HG02610 (cell line): Measurements from ENCODE around the gene SPATA3.
"Not testable (repeated sequence)": the region's sequence is repeated elsewhere in the genome, so short reads cannot be mapped to it uniquely, and the experiment has no call there.

Experiments used
- ATAC-seq: cut with Tn5 transposase; IDR thresholded peaks from one replicate; pipeline ENCODE4 v1.9.1; 2021; ENCODE audit warnings: mild to moderate bottlenecking, moderate library complexity; ENCODE audit not compliant: unreplicated experiment

SPATA3 gene

DNA sequence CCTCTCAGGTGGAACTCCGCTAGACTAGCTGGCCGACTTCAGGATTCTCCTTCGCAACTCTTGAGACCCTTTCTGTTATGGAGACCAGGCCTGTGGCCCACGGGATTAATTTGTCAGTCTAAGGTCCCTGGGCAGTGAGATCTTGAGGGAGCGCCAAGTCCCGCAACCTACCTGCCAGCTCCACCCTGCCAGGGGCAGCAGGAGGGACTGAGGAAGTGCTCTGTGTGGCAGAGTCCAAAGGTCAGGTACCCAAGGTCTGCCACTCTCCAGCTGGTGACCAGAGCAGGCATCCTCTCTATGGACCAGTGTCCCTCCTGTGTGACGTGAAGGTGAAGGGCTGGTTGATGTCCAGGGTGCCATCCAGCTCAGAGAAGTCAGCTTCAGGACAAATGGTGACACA is 4.3 kb upstream of the SPATA3 start:
- ATAC-seq, result no peak

DNA sequence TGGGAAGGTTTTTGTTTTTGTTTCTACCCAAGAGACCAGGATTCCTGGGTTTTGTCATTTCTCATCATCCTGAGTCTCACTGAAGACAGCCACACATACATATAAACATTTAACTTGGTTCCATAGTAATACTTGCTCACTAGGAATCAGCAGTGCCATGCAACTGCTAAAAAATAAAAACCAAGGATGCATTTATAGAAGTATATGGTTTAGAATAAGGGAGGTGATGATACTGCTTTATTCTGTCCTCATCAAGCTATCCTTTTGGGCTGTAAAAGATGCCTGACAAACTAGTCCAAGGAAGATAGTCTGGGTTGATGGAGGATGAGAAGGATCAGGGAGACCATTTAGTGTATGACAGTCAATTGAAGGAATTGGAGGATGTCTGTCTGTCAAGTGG is 740 bp downstream of the SPATA3 start:
- no peak for ATAC-seq

DNA sequence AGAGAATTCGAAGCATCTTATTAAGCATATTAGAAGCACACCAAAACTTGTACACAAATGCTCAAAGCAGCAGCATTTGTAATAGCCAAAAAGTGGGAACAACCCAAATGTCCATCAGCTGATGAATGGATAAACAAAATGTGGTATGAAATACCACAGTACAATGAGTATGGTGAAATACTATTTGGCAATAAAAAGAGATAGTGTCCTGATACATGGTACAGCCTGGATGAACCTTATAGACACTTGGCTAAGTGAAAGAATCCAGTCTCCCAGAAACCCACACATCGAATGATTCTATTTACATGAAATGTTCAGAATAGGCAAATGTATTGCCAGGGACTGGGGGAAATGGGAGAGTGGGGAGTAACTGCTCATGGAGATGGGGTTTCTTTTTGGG is 3.0 kb downstream of the SPATA3 start:
- no peak for ATAC-seq

DNA sequence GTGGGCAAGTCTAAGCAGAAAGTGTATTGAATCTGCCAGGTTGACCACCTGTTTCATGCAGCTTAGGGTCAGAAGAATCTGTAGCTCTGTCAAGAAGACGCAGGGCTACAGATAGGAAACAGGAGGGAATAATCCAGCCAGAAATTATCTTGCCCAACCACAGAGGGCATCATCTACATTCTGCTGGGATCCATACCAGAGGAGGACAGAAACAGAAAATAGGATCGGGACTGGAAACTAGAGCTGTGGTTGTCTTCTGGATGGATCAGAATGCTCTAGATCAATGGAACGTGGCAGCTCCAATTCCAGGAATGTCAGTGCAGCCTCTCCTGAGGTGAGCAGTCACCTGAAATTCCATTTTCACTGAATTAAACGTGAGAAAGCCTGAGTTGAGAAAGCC is 3.6 kb downstream of the SPATA3 start:
- no peak for ATAC-seq

DNA sequence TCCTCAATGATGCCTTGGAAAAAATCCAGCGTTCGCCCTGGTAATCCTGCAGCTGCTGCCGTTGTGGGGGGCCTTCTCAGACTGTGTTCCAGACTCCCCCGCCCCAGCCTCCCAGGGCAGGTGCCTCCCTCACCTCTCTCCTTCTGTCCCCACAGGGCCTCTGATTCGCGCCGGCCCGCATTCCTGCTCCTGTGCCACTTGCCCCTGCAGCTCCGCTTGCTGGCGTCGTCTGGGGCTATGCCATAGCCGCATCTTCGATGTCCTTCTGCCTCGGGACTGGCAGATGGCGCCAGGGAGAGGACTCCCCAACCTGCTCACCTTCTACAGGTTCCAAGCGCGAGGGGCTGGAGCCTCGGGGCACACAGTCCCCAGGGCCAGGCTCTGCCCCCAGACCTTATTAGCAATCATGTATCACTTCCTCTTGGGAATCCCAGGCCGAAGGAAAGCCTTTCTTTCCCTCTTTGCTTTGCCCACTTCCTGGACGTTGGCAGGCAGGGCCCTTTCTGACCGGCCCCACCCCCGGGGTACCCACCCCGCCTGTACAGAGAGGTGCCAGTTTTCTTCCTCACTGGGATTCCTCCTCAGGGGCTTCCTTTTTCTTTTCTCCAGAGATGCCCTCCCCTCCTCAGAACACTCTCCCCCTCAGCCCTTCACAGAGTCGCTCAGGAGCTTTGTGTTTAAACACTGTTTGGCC is 4.4 kb downstream of the SPATA3 start:
- no peak for ATAC-seq

DNA sequence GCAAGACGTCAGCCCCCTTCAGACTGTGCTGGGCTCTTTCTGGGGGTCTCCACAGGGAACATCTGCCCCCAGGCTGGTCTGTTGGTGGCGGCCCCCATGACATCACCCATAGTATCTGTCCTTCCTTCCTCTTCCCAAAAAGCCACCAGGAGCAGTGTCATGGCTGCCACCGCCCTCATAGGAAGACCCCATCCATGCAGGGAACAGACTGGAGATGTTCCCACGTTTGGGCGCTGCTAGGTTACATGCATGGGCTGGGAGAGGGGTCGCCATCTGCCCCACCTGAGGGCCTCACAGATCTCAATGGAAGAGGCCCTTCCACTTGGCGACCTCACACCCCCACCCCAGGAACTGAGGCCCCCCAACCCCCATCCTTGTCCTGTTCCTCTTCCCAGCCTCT is 5.1 kb downstream of the SPATA3 start:
- no peak for ATAC-seq

DNA sequence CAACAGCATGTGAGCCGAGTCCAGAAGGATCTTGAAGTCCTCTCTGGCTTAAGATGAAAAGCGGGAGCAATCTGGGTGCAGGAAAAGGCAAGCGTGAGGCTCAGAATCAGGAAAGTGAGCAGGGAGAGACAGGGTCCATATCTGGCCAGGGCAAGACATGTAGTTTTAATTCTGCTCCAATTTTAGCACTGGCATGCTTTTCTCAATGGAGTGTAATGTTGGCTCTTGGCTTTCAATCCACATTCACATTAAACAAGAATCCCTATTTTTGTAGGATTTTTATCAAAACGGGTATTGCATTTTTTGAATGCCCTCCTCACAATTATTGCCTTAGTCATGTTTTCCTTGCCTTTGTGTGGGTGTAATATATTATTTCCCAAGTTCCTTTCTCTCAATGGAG is 6.0 kb downstream of the SPATA3 start:
- no peak for ATAC-seq

DNA sequence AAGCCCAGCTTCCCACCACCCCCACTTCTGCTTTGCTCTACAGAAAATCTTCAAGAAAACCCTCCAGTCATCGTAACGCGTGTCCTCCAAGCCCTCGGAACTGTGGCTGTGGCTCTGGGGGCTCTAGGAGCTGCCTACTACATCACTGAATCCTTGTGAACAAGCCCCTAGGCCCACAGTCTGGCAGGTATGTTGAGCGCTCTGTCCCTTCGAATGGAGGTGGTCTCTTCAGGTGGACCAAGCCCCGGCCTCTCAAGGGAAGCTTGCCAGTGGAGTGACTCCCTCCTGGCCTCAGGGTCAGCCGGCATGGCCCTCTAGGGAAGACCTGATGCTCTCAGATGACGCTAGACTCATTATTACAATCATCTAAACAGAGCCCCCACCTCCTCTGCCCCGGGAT is 6.7 kb downstream of the SPATA3 start:
- no peak for ATAC-seq

DNA sequence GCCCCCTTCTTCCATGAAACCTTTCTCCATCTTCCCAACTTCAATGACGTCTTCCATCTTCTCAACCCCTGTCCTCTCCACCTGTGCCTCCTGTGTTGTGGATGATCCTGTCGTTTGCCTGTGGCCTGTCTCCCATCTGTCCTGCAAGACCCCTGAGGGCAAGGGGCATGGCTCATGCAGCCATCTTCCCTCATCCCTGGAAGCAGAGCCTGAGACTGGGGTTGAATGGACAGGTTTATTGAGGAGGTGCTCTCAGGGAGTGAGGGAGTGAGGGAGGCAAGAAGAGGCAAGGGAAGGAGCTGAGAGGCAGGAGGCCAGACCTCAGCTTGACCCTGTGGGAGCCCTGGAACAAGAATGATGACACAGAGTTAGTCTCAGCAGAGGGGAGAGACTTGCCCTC is 7.3 kb downstream of the SPATA3 start:
- ATAC-seq, result no peak

DNA sequence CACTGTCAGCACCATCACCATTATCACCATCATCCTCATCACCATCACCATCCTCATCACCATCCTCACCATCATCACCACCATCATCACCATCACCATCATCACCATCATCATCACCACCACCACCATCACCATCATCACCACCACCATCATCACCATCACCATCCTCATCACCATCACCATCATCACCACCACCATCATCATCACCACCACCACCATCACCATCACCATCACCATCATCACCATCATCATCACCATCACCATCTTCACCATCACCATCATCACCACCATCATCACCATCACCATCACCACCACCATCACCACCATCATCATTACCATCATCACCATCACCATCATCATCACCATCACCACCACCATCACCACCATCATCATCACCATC is 9.0 kb downstream of the SPATA3 start:
- ATAC-seq, result not testable (repeated sequence)

DNA sequence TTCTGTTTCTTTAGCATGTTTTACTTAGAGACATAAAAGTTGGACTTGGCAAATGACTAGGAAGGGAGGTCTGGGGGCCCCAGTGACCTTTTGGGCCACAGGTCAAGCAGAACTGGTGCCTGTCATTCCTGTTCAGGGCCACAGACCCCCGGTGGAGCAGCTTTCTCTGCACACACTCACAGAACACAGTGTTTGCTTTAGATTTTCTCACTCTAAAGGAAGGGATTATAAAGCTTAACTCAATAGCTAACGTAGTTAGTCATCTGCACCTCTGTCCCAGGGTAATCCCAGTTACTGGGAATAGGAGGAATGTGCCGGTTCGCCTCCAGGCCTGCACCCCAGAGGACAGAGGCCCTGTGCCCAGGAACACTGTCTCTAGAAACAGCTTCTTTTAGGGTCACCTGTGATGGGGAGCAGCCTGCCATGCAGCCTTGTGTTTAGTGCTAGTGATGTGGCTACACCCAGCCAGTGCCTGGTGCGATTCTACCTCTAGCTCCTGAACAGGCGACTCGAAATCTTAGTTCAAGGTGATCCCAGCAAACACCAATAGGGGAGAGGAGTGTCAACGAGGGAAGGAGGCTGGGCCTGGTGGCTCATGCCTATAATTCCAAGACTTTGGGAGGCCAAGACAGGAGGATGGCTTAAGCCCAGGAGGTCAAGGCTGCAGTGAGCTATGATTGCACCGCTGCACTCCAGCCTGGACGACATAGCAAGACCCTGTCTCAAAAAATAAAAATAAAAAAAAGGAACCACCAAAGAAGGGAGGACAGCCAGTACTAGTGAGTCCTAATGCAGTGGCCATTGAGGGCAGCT is 11.6 kb downstream of the SPATA3 start:
- no peak for ATAC-seq

DNA sequence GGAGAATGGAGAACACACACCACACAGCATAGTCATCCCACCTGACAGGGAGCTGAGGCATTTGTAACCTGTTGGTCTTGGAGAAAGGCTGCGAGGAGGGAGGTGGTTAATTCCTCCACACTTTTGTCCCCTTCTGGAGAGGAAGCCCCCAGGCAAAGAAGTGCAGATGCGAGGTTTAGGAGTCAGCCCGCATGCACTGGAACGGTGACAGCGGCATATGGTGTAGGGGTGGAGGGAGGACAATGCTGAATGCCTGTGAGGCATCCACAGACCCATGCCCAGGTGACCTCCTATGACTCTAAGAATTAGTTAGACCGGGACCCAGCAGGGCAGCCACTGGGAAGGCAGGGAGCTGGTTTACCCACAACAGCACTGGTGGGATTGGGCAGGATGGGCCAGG is 12.2 kb downstream of the SPATA3 start:
- ATAC-seq, result no peak

DNA sequence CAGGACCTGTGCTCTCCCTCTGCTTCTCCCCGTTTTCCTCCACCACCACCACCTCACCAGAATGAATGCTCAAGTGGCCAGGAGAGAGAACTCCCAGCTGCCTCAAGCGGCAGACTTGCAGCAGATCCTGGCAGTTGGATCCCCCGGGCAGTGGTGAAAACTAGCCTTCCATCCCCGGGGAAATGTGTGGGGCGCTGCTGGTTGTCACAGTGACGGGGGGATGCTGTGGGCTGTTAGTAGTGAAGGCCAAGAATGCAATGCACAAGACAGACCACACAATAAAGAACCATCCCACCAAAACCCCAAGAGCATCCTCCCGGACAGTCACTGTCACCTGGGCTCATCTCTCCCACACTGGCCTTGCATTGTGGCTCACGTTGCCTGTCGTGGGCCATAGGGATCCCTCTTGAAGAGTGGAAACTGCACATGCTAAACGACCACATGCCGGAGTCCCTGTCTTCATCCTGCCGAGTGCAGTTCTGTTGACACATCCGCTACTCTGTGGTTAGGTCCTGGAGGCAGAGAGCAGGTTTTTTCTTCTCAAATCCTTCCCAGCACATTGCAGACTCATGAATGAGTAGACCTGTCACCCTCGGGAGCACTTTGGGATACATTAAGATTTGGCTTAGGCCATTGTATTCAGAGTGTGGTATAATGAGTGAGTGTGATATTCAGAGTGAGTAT is 13.5 kb downstream of the SPATA3 start:
- no peak for ATAC-seq

DNA sequence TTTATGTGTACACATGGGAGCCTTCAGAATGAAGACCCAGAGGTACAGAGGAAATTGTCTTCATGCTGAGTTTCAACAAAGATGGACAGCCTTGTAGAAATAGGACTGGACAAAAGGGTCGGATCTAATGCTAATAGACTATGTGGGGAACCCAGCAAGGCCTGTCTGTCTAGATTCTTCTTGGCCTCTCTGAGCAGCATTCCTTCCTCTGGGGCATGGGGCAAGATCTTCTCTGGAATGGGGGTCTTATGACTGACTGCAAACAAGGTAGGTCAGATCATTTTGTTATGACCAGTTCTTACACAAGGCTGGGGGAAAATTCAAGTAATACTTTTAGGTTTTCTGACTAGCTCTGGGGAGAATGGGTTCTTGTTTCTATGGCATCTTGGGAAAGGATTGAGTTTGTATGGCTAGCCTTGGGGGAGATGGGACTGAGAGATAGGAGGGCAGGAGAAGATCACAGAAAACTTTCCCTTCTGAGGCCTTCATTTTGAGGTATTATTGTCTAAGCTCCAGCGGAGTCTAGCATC is 14.3 kb downstream of the SPATA3 start:
- no peak for ATAC-seq

DNA sequence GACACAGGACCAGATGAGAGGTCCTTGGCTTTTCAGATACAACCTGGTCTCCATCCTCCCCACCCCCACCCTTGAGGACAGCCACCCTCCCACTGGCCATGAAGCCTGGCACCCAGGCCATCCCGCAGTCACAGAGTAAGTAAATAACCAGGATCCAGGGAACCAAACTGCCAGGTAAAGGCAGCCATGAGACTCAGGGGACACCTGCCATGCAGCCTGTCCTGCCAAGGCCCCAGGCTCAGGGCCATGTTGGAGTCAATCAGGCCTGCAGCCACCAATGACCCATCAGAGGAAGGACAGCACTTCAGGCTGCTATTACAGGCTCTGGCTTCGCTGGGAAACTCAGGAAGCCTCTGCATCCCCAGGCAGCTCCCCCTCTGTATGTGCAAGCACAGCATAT is 15.6 kb downstream of the SPATA3 start:
- ATAC-seq, result no peak

DNA sequence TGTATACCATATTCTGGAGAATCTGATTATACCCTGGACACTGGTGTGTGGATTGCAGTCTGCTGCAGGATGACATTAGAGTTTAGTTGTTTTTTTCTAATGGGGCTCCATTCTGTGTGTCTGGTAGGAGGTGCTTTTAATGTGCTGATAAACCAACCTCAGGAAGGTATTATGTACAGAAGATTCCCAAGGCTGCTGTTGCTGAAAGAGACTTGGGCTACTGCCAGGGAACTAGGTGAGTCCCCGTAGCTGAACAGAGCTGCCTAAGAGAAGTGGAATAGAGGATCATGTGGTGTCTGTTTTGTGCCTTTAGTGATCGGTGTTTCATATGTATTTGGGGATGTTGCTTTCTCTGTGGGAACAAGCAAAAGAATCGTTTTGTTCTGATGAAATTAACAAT is 16.5 kb downstream of the SPATA3 start:
- ATAC-seq, result no peak

DNA sequence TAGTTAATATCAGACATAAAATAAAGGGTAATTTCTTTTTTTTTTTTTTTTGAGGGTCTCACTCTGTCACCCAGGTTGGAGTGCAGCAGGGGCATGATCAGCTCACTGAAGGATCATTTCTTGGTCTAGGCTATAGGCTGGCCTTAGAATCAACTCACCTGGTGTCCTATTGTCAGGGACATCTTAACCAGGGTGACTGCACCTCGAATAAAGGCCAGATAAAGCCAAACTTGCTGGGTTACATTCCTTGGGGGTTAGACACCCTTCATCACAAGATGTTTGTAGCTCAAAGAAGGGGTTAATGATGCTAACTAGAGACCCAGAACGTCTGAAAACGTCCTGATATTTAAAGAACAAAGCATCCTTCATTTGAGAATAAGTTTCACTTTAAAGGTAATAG is 17.9 kb downstream of the SPATA3 start:
- no peak for ATAC-seq

DNA sequence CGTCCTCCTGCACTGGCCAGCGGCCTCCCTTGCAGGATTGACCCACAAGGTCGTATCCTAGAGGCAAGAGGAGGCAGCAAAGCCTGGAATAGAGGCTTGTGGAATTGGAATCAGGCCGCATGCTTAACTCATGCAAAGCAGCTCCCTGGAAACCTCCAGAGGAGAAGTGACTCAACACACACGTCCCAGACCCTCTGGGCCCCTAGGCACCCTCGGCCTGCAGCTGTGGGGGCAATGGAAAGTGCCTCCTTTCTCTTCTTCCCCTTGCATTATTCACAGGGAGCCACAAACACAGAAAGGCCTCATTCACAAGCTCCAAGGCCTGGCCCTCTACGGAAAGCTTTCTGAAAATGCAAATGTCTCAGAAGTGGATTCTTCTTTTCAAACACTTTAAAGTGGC is 19.6 kb downstream of the SPATA3 start:
- no peak for ATAC-seq

DNA sequence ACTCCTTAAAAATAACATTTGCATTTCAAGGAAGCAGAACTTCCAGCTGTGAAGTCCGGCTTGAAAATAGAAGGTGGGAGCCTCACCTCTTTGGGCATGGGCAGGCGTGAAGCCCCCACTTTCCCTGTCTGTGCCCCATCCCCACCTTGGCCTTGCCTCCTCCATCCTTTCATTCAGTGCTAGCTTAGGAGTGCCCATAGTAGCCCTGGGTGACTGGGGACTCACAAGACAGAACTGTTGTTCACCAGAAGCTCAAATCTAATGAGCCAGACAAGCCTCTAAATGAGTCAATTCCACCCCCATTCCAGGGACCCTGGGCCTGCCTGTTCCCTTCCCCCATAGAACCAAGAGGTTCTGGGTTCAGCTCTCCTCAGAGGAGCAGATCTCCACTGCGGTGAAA is 20.0 kb downstream of the SPATA3 start:
- no peak for ATAC-seq

DNA sequence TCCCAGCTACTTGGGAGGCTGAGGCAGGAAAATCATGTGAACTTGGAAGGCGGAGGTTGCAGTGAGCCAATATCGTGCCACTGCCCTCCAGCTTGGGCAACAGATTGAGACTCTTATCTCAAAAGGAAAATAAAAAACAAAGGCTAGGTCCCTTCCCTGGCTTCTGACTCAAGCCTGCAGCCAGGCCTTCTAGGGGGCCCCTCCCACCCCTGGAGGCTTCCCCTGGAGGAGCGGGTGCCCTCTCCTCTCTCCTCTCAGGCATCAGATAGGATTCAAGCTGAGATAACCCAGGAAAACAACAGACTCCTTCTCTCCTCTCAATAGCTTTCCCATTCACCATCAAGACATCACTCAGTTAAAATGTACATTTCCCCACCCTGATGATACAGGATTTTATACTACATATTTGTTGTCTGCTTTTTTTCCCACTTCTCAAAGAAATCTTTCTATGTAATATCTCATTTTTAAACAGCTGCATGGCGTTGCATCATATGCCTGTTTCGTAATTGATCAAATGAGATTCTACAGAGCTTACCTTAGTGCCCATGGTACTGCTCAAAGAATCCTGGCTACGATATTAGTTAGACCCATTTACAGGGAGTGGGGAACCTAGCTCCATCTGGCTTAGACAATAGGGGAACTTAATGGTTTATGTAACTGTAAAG is 20.8 kb downstream of the SPATA3 start:
- ATAC-seq, result no peak

DNA sequence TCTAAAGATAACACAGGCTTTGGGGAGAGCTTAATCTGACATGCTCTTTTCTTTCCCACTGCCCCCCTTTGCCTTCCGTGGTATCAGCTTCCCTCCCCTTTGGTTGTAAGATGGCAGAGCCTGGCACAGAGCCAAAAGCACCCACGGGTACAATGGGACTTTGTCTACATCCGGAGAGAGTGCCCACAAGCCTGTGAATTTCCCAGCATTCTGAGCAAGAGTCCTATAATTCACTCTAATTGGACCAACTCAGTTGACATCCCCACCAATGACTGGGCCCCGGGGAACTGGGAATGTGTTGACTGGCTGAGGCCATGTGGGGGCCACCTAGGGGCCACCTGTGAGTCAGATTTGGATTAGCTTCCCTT is 21.3 kb downstream of the SPATA3 start:
- no peak for ATAC-seq
